GM19328 (cell line): ENCODE results near the gene REV1.

ENCODE experiments used
- ATAC-seq: cut with Tn5 transposase; IDR thresholded peaks from one replicate; pipeline ENCODE4 v1.9.1; 2021; ENCODE audit warnings: mild to moderate bottlenecking, moderate library complexity; ENCODE audit not compliant: unreplicated experiment

The REV1 gene

GRCh38 chr2:99451280-99451679 lies 38.5 kb downstream of the REV1 start:
- no peak for ATAC-seq

DNA sequence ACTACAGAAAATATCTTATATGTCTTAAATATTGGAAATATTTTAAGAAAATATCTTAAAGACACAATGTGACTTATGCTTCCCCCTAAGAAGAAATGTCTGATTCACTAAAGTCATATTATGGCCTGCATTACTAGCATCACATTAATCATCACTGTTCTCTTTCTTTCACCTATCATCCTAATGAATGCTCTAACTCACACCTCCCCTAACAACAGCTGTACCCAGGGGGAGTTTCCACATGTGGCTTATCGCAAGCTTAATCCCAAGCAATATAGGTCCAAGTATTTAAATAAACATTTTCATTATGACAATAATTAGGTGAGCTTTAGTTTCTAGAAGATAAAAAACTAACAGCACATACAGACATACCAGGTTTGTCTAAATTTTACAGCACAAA lies 39.6 kb downstream of the REV1 start:
- no peak for ATAC-seq

DNA sequence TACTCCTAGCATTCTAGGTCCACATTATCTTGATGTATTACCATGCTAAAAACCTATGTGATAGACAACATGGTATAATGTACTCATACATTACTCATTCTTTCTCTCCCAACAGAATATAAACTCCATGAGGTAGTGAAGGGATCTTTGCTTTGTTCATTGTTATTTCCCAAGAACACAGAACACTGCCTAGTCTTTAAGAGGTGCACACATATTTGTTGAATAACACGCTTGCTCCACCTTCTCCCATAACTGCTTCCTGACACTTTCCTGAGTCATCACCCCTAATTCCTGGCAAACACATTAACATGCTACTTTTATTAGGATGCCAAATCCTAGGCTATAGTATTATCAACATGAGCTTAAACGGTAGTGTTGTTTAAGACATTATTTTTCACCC lies 41.3 kb downstream of the REV1 start:
- ATAC-seq, result no peak

DNA sequence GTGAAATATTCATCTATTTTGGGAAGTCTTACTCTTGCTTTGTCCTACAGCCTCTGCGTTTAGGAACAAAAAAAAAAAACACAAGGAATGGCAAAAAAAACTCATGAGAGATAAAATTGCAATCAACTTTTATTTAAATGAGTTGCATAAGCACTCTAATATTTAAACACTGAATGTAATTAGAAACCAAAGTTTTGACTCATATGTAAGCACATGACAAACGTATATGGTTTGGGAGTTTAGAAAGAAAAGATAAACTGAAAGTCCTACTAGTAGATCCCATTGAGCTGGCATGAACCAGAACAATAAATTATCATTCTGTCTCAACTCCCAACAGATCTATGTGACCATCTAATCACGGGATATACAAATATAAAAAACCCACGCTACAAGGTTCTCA lies 44.8 kb downstream of the REV1 start:
- no peak for ATAC-seq

DNA sequence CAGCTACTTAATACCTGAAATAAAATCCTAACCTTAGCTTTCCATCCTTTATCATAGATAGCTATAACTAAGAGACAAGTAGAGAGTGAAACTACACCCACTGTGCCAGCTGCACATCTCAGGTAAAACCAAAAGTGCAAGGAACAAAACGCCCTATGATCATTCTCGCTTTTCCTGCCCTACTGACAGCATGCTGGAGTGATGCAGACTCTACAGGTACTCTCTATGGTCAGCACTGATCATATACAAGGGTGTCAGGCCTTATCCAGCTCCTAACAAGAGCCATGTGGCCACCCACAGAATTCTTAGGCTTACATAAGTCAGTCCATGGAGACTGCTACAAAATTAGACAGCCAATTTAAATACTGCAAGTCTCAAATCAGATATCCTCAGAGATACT lies 45.6 kb downstream of the REV1 start:
- no peak for ATAC-seq

- ATAC-seq, result no peak
Observed at GRCh38 chr2:99442837-99443236, 47.0 kb downstream of the REV1 start.

GRCh38 chr2:99439971-99440505 lies 49.8 kb downstream of the REV1 start:
- no peak for ATAC-seq

- no peak for ATAC-seq
Observed at GRCh38 chr2:99436874-99437273, 52.9 kb downstream of the REV1 start.

DNA sequence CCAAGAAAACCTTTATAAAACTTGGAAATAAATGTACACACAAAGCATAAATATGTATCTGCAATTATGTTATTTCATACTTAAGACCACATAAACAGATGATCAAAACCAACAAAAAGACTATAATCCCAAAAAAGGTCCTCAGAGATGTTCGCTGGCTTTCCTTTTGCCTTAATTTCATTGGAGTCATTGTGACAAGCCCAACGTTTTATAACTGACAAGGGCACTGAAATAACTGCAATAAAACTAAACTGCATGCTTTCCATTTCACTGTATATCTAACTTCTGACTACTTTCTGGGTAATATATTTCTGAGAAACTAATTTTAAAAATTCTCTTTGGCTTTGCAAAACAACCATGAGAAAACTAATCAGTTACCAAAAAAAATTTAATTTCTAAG lies 56.5 kb downstream of the REV1 start:
- ATAC-seq, result no peak

DNA sequence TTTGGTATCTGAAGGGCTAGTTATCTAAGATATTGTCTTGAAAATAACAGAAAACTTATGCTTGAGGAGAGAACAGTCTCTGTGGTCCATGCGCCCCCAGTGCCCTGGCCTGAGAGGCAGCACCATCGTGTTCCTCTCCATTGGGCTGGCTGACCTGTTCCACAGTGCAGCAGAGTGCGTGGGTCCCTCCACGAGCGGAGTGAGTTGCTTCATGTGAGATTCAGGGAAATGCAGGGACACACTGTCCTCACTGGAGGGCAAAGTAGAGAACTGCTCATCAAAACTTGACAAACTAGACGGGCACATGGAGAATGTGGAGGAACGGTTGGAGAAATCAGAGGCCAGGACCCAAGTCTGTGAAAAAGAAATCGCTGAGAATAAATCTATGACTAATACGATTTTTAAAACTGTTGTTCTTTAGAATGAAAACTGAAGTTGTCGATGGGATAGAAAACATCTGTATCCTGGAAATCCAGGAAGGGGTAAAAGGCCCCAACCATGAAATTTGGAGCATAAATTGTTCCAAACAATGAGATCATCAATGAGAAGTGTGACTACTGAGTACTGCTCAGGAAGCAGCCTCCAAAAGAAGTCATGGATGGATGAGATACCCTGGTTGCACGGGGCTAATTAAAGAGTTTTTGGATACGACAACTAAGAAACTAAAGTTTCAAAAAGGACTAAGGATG lies 58.1 kb downstream of the REV1 start:
- ATAC-seq, result no peak

- ATAC-seq, result no peak
Observed at GRCh38 chr2:99430614-99431291, 59.1 kb downstream of the REV1 start.

DNA sequence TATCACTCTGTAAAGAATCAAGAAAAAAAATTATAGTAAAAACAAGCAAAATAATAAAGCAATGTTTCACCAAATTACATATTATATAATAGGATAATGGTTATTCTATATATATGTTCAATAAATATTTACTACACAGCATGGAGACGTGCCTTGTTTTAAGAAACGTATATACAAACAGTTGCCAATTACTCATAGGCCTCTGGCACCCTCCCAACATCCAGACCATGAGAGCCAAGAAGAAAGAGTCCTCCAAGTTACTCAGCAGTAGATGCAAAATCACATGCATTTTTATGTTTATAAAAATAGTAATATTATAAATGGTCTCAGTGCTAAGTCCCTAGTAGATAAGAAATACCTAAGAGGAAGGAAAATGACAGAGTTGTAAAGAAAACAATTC lies 64.8 kb downstream of the REV1 start:
- no peak for ATAC-seq

DNA sequence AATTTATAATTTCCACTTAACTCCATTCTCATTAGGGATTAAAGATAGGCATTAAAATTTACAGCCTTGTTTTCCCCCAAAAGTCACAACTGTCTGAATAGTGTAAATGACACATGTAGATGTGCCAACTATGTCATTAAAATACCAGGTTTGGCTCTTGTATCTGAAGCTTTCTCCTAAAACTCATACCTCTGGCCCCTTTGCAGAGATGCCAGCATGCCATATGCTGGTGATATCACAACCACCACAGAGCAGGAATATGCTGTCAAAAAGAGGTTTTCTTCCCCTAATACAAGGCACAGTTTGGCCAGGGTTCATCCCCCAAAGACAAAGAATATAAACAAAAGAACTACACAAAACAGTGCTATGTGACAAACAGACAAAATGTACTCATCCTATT lies 65.4 kb downstream of the REV1 start:
- no peak for ATAC-seq

DNA sequence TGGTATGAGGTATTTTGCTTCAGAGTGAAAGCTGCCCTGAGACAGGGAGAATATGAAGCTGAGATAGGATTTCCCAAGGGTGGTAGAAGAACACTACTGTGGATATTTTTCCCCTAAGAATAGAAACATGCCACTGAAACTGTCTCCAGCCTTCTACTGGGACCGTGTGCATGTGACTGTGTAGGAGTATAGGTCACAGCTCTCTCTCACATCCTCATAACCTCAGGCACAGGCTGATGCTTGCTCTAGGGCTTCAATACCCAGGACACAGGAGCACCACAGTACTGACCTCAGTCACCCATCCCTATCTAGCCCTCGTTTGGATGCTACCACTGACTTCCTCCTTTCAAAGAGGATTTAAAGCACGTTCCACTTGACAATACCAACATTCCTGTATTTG lies 67.2 kb downstream of the REV1 start:
- no peak for ATAC-seq

- ATAC-seq, result no peak
Observed at GRCh38 chr2:99421469-99421868, 68.3 kb downstream of the REV1 start.

DNA sequence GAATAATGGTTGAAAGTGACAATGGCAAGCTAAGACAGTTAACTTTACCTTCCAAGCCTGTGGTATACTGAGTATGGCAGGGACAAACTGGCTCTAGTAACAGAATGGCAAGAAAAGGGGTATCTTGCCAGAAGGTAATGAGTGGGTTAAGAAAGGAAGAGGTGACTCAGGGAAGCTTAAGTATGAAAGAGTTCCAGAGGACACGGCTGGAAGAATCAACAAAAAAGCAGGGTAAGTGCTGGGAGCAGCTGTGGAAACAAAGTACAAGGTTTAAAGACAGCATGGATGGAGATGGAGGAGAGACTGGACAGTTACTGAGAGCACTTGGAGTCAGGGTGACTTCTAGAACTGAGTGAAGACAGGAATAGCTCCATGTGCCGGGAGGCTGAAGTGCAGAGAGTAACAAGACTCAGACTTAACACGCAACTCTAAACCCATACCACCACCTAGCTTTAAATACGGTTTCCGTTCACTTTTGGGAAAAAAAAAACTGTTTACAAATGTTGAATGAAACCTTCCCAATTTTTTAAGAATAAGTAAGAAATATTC lies 69.0 kb downstream of the REV1 start:
- ATAC-seq, result no peak

GRCh38 chr2:99420031-99420430 lies 69.8 kb downstream of the REV1 start:
- ATAC-seq, result no peak

DNA sequence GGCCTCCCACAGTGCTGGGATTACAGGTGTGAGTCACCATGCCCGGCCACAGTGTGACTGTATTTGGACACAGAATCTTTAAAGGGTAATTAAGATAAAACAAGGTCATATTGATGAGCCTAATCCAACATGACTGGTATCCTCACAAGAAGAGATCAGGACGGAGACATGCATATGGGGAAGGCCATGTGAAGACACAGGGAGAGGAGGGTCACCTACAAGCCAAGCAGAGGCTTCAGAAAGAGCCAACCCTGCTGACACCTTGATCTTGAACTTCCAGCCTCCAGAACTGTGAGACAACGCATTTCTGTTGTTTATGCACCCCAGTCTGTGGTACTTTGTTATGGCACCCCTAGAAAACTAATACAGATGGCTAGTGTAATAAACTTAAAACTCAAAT lies 72.4 kb downstream of the REV1 start:
- ATAC-seq, result no peak

DNA sequence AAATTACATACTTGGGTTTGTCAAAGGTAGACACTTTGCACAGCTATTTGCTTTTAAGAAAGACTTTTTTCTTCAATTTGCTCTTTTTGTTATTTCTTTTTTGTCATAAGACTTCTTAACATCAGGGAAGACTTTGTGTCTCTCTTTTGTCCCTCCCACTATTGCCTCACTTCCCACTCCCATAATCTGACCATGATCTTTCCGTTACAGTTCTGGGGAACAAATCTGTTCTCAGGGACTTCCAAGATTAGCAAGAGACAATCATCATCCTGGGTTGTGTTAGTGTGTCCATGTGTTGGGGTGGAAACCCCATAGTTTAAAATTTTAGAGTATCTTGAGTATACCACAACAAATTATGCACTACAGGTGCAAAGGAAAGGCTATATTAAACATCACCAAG lies 75.3 kb downstream of the REV1 start:
- no peak for ATAC-seq

DNA sequence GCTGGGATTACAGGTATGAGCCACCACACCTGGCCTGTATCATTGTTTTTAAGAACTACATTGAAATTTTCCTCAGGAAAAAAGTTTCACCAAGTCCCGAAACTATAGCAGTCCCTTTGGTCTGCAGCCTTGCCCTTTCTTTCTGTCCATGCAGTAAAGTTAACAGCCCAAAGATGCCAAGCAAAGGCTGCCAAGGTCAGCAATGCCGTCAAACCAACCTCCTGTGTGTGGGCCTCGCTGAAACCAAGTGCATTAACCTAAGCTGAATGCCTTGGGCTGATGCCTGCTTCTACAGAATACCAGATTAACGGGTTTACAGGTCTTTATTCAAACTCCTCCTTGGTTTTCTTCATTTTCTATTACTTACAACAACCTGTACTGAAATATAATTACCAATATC lies 79.5 kb downstream of the REV1 start:
- no peak for ATAC-seq

GRCh38 chr2:99406137-99406536 lies 83.7 kb downstream of the REV1 start:
- no peak for ATAC-seq
